ENCODE results near the gene TMEM62. TPM values are rescaled to one million over a fixed set of nuclear protein-coding genes. Genes with fewer than 3 reads are reported as not detected.

TMEM62 gene
- total and polyA plus RNA-seq, 9 of the 15 experiments (the other 6 are each of a cell fraction or from before 2014, with no cell fraction given), result 4.4 to 16.6 (median 11.1) TPM

GRCh38 chr15:43185157-43186002, 52.0 kb downstream of the TMEM62 start, which contains the start of gene CCNDBP1 (continued):
- TF ChIP-seq POLR2AphosphoS5 (IDR thresholded peaks at IDR 0.05; ENCODE audit: control insufficient read depth, insufficient read depth, low read depth, low read length) (peak; percentile 79), BRCA1 (IDR thresholded peaks at IDR 0.05) (no peak), BRCA1 (CRISPR knock-in tag; IDR thresholded peaks at IDR 0.05) (no peak), LEF1 (IDR thresholded peaks at IDR 0.05) (no peak), RBM22 (IDR thresholded peaks at IDR 0.05; ENCODE audit: low read depth, low read length, poor library complexity, severe bottlenecking) (peak; percentile 71), HDAC3 (IDR thresholded peaks at IDR 0.05; ENCODE audit: borderline replicate concordance, partially characterized antibody) (no peak), SRF (CRISPR knock-in tag; IDR thresholded peaks at IDR 0.05) (peak in 1 of 2 experiments; percentile 64; a peak in 3 of 4 replicates), MED1 (CRISPR knock-in tag; IDR thresholded peaks at IDR 0.05; ENCODE audit: borderline replicate concordance) (no peak), U2AF2 (optimal IDR thresholded peaks at IDR 0.05; ENCODE audit: low read depth, low read length) (no peak), RBFOX2 (IDR thresholded peaks at IDR 0.05; ENCODE audit: low read depth, low read length) (peak; percentile 97), KAT7 (CRISPR knock-in tag; IDR thresholded peaks at IDR 0.05; ENCODE audit: borderline replicate concordance) (peak; percentile 83; the same call in 1 of the 2 replicates), MTF1 (CRISPR knock-in tag; IDR thresholded peaks at IDR 0.05; ENCODE audit: borderline replicate concordance) (no peak), SRSF9 (IDR thresholded peaks at IDR 0.05; ENCODE audit: borderline replicate concordance, low read depth, low read length) (no peak), ZNF277 (CRISPR knock-in tag; IDR thresholded peaks at IDR 0.05; ENCODE audit: borderline replicate concordance) (no peak)
- TF ChIP-seq, protein P1, sequence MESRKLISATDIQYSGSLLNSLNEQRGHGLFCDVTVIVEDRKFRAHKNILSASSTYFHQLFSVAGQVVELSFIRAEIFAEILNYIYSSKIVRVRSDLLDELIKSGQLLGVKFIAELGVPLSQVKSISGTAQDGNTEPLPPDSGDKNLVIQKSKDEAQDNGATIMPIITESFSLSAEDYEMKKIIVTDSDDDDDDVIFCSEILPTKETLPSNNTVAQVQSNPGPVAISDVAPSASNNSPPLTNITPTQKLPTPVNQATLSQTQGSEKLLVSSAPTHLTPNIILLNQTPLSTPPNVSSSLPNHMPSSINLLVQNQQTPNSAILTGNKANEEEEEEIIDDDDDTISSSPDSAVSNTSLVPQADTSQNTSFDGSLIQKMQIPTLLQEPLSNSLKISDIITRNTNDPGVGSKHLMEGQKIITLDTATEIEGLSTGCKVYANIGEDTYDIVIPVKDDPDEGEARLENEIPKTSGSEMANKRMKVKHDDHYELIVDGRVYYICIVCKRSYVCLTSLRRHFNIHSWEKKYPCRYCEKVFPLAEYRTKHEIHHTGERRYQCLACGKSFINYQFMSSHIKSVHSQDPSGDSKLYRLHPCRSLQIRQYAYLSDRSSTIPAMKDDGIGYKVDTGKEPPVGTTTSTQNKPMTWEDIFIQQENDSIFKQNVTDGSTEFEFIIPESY (CRISPR knock-in tag; IDR thresholded peaks at IDR 0.05), result peak; percentile 64
- TF ChIP-seq, protein P2, sequence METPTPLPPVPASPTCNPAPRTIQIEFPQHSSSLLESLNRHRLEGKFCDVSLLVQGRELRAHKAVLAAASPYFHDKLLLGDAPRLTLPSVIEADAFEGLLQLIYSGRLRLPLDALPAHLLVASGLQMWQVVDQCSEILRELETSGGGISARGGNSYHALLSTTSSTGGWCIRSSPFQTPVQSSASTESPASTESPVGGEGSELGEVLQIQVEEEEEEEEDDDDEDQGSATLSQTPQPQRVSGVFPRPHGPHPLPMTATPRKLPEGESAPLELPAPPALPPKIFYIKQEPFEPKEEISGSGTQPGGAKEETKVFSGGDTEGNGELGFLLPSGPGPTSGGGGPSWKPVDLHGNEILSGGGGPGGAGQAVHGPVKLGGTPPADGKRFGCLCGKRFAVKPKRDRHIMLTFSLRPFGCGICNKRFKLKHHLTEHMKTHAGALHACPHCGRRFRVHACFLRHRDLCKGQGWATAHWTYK (CRISPR knock-in tag; IDR thresholded peaks at IDR 0.05), result peak; percentile 71; the same call in 1 of the 2 replicates
- TF ChIP-seq, protein P3, sequence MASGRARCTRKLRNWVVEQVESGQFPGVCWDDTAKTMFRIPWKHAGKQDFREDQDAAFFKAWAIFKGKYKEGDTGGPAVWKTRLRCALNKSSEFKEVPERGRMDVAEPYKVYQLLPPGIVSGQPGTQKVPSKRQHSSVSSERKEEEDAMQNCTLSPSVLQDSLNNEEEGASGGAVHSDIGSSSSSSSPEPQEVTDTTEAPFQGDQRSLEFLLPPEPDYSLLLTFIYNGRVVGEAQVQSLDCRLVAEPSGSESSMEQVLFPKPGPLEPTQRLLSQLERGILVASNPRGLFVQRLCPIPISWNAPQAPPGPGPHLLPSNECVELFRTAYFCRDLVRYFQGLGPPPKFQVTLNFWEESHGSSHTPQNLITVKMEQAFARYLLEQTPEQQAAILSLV (tag; IDR thresholded peaks at IDR 0.05), result no peak
- TF ChIP-seq, protein P4, sequence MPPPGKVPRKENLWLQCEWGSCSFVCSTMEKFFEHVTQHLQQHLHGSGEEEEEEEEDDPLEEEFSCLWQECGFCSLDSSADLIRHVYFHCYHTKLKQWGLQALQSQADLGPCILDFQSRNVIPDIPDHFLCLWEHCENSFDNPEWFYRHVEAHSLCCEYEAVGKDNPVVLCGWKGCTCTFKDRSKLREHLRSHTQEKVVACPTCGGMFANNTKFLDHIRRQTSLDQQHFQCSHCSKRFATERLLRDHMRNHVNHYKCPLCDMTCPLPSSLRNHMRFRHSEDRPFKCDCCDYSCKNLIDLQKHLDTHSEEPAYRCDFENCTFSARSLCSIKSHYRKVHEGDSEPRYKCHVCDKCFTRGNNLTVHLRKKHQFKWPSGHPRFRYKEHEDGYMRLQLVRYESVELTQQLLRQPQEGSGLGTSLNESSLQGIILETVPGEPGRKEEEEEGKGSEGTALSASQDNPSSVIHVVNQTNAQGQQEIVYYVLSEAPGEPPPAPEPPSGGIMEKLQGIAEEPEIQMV (tag; conservative IDR thresholded peaks at IDR 0.05; ENCODE audit: low read depth), result no peak

All from K562 (cell line).